GM12801 (cell line): ENCODE data around the gene TMEM51.

Experiments
- CTCF ChIP-seq: IDR thresholded peaks from one replicate; pipeline ENCODE4 v1.5.1; 2011; ENCODE audit warnings: control low read depth; ENCODE audit not compliant: insufficient read length; ENCODE audit errors: extremely low read depth

TMEM51 gene

DNA sequence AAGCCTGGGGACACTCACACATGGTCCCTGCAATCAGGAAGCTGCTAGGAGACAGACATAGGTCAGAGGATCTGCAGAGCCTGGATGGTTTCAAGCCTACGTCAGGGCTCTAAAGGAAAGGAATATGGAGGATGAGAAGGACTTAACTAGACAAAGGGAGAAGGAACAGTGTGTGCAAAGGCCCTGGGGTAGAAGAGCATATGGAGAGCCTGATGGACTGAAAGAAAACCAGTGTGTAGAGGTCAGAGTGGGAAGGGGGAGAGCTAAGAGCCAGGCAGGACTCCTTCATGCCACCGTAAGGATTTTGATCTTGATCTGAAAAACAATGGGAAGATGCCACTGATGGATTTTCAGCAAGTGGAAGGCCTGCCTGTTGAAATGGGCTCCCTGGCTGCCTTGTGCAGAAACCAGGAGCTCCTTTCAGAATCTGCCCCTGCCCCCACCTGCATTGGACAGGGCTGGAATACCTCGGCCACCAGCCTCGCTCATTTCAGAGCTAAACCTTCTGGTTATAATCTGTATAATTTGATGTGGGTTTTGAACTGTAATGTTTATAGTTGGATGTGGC, 102.1 kb downstream of the TMEM51 start:
- no peak for TF ChIP-seq CTCF

DNA sequence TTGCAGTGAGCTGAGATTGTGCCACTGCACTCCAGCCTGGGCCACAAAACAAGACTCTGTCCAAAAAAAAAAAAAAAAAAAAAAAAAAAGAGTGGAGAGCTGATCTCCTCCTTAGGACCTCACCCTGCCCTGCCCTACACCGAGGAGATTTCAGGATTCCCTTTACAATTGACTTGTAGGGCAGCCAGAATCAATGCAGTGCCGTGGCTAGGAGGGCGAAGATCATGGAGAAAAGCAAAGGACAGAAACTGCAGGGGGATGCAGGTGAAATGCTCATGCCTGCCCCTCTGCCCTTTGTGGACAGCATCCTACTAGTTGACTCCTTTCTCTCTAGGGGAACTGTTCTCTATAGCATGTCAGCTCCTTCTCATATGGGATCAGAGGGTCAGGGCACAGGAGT, 103.0 kb downstream of the TMEM51 start:
- TF ChIP-seq CTCF = no peak

GRCh38 chr1:15257309-15257708, 103.8 kb downstream of the TMEM51 start:
- no peak for TF ChIP-seq CTCF

DNA sequence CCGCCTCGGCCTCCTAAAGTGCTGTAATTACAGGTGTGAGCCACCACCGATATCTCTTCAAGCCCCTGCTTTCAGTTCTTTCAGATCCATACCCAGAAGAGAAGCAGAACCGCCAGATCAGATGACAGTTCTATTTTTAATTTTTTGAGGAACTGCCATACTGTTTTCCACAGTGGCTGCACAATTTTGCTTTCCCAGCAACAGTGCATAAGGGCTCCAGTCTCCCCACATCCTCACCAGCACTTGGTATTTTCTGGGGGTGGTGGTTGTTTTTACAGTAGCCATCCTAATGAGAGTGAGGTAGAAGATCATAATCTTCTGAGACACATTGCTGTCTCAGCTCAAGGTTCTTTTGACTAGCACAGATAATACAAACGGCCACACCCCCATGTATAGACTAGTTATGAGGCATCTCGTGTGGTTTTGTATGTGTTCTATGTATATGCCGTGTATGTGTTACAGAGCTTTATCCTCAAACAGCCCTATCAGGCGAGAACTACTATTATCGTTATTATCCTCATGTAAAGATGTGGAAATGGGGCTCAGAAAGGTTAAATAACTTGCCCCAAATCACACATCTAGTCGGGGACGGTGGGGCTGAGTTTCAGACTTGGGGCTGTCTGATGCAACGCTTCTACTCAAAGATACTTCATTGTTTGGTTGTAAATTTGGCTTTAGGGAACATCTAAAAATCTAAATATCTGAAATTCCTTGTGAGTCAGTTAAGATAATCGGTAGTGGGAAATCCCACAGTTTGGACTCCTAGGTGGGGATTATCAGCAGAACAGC, 105.5 kb downstream of the TMEM51 start:
- no peak for TF ChIP-seq CTCF

DNA sequence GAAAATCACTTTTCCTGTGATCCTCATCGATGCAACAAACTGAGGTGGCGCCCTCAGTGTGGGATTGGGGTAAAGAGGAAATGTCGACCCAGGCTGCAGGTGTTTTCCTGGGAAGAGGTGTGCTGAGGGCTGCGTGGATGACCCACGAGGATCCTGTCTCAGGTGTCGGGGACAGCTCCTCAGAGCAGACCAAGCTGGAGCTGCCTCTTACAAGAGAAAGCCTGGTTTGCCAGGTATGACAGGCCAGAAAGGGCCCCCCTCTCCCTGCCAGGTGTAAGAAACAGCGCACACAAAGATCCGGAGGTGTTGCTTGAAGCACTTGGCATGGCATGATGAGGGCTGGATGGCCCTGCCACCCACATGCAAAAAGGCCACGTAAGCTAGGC, 106.1 kb downstream of the TMEM51 start:
- no peak for TF ChIP-seq CTCF

DNA sequence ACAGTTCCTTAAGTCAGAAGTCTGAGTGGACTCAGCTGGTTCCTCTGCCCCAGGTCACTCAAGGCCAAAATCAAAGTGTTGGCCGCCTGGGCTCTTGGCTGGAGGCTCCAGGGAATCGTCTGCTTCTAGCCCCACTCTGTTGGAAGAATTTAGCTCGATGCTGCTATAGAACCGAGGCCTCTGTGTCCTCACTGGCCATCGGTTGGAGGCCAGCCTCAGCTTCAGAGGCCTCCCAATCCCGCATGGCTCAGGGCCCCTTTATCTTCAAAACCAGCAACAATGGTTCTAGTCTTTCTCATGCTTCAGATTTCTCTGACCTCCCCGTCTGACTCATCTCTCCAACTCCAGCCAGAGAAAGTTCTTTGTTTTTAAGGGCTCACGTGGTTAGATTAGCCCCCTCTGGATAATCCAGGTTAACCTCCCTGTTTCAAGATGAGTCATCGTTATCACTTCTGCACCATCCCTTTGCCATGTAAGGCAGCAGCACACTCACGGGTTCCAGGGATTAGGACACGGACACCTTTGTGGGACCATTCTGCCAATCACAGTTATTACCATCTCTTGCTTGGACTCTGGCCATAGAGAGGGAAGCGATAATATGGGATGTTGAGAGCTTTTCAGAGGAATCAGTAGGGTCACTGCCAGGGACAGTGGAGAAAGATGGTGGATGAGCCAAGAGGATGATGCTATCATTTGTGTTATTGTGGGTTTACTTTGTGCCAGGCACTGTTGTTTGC, 107.0 kb downstream of the TMEM51 start:
- no peak for TF ChIP-seq CTCF

DNA sequence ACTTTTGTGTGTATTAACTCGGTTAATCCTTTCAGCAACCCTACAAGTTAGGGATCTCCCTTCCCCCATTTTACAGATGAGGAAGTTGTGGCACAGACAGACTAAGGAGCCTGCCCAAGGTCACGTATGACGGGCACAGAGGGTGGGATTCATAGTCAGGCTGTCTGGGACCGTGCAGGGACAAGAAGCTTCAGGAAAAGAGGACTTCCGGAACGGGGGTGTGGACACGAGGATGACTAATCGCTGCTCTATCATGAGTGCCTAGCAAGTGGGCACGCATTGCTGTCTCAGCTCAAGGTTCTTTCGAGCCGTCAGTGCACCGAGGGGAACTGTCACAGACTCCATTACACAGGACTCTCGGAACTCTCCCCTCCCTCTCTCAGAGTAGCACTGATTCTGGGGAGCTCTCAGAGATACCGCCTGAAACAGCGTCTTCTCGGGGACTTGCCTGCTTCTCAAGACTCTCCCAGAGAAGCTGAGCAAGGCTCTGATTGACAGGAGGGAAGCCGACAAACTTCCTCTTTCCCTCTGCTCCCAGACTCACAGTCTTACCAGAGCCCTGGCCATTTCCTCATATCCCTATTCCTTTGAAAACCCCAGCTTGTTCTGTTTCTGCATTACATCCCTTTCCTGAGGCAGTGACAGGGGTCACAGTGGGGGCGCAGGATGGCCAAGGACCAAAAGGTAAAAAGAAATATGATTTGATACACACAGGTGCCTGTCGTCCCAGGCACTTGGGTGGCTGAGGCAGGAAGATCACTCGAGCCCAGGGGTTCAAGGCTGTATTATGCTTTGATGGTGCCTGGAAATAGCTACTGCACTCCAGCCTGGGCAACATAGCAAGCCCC, 107.8 kb downstream of the TMEM51 start:
- TF ChIP-seq CTCF = no peak
